Liver (tissue), 9 donors: Measurements from ENCODE around the gene CFAP70. TPM values are rescaled to one million over a fixed set of nuclear protein-coding genes. Genes with fewer than 3 reads are reported as not detected.

ENCODE experiments used
- DNase-seq: peaks from one replicate; pipeline ENCODE4 v3.0.0-alpha.2; 2017; ENCODE audit warnings: low spot score
- H3K27ac ChIP-seq, 2 donors: one replicate each; pipeline ENCODE4 v1.7.0; 2013; ENCODE audit warnings: inconsistent platforms in 2 of 2, low read length in 2 of 2, control low read depth in 1 of 2, low read depth in 1 of 2, mild to moderate bottlenecking in 1 of 2
- H3K27me3 ChIP-seq, 4 donors: one replicate each; pipeline versions ENCODE4 v1.6.1 to v1.7.0; 2013; ENCODE audit warnings: low read length in 3 of 4, inconsistent platforms in 1 of 4, mild to moderate bottlenecking in 1 of 4, moderate library complexity in 1 of 4; ENCODE audit not compliant: control insufficient read depth in 4 of 4, insufficient read depth in 4 of 4
- H3K36me3 ChIP-seq, 4 donors: one replicate each; pipeline versions ENCODE4 v1.6.1 to v1.7.0; 2013; ENCODE audit warnings: low read length in 3 of 4, mild to moderate bottlenecking in 3 of 4, low read depth in 1 of 4, moderate library complexity in 1 of 4; ENCODE audit not compliant: control insufficient read depth in 4 of 4, insufficient read depth in 3 of 4
- H3K4me1 ChIP-seq, 4 donors: one replicate each; pipeline versions ENCODE4 v1.6.1 to v1.7.0; 2013; ENCODE audit warnings: low read length in 3 of 4, mild to moderate bottlenecking in 3 of 4, moderate library complexity in 1 of 4; ENCODE audit not compliant: control insufficient read depth in 4 of 4, insufficient read depth in 4 of 4
- H3K4me3 ChIP-seq, 3 donors: one replicate each; pipeline versions ENCODE4 v1.6.1 to v1.7.0; 2013; ENCODE audit warnings: low read length in 3 of 3, control low read depth in 1 of 3, low read depth in 1 of 3, mild to moderate bottlenecking in 1 of 3
- H3K9ac ChIP-seq, 2 donors: one replicate each; pipeline ENCODE4 v1.7.0; 2013; ENCODE audit warnings: low read length in 2 of 2, mild to moderate bottlenecking in 2 of 2, moderate library complexity in 2 of 2, control low read depth in 1 of 2, low read depth in 1 of 2
- H3K9me3 ChIP-seq, 4 donors: one replicate each; pipeline versions ENCODE4 v1.6.1 to v1.7.0; 2013; ENCODE audit warnings: low read length in 3 of 4; ENCODE audit not compliant: control insufficient read depth in 4 of 4
- CTCF ChIP-seq: fragments of 150-350 bp; IDR thresholded peaks from 2 replicates; pipeline ENCODE4 v1.5.1; 2017; ENCODE audit warnings: improper control_type of control experiment, low read depth, low read length; ENCODE audit not compliant: missing input control
- EGR1 ChIP-seq, 2 donors: IDR thresholded peaks; 2 replicates each; pipeline ENCODE4 v1.6.1; 2016 to 2018; ENCODE audit warnings: antibody characterized with exemption in 2 of 2, low read depth in 2 of 2
- FOXA1 ChIP-seq: IDR thresholded peaks from 2 replicates; pipeline ENCODE4 v1.6.1; 2016; ENCODE audit warnings: antibody characterized with exemption
- FOXA2 ChIP-seq: IDR thresholded peaks from 2 replicates; pipeline ENCODE4 v1.6.1; 2016; ENCODE audit warnings: antibody characterized with exemption
- GABPA ChIP-seq, 2 donors: IDR thresholded peaks in 1 of 2; conservative IDR thresholded peaks in 1 of 2; 2 replicates each; pipeline ENCODE4 v1.6.1; 2016; ENCODE audit warnings: antibody characterized with exemption in 2 of 2, mild to moderate bottlenecking in 1 of 2, moderate library complexity in 1 of 2
- HNF4A ChIP-seq, 2 donors: conservative IDR thresholded peaks; 2 replicates each; pipeline ENCODE4 v1.6.1; 2016; ENCODE audit warnings: antibody characterized with exemption in 2 of 2, mild to moderate bottlenecking in 2 of 2
- HNF4G ChIP-seq: IDR thresholded peaks from 2 replicates; pipeline ENCODE4 v1.6.1; 2016; ENCODE audit warnings: antibody characterized with exemption
- JUND ChIP-seq, 2 donors: IDR thresholded peaks; 2 replicates each; pipeline ENCODE4 v1.6.1; 2016; ENCODE audit warnings: antibody characterized with exemption in 2 of 2
- MAX ChIP-seq: IDR thresholded peaks from 2 replicates; pipeline ENCODE4 v1.6.1; 2016; ENCODE audit warnings: antibody characterized with exemption
- NR2F2 ChIP-seq: IDR thresholded peaks from 2 replicates; pipeline ENCODE4 v1.6.1; 2016; ENCODE audit warnings: antibody characterized with exemption
- RAD21 ChIP-seq, 2 donors: IDR thresholded peaks; 2 replicates each; pipeline ENCODE4 v1.6.1; 2016; ENCODE audit warnings: antibody characterized with exemption in 2 of 2, mild to moderate bottlenecking in 2 of 2
- REST ChIP-seq: IDR thresholded peaks from 2 replicates; pipeline ENCODE4 v1.6.1; 2016; ENCODE audit warnings: antibody characterized with exemption, mild to moderate bottlenecking
- RXRA ChIP-seq, 2 donors: IDR thresholded peaks; 2 replicates each; pipeline ENCODE4 v1.6.1; 2017 to 2018; ENCODE audit warnings: antibody characterized with exemption in 2 of 2, mild to moderate bottlenecking in 1 of 2
- SP1 ChIP-seq: IDR thresholded peaks from 2 replicates; pipeline ENCODE4 v1.6.1; 2018; ENCODE audit warnings: antibody characterized with exemption, mild to moderate bottlenecking
- TAF1 ChIP-seq: conservative IDR thresholded peaks from 2 replicates; pipeline ENCODE4 v1.6.1; 2016; ENCODE audit warnings: antibody characterized with exemption, mild to moderate bottlenecking
- YY1 ChIP-seq: IDR thresholded peaks from 2 replicates; pipeline ENCODE4 v1.6.1; 2016; ENCODE audit warnings: antibody characterized with exemption, mild to moderate bottlenecking
- ZBTB33 ChIP-seq: IDR thresholded peaks from 2 replicates; pipeline ENCODE4 v1.6.1; 2016; ENCODE audit warnings: antibody characterized with exemption
- WGBS: extraction: QIAGEN DNeasy Blood & Tissue Kit; methylation state at CpG from one replicate; pipeline ENCODE4 v1.1.7; 2013; 5-methylcytosine and 5-hydroxymethylcytosine counted together
- polyA plus RNA-seq, 2 donors: library from polyadenylated mRNA; stranded (reverse) in 1 of 2; unstranded in 1 of 2; fragments of 200-250 nt in 1 of 2; fragments of >200 nt in 1 of 2; fragmentation: Nextera tagmentation in 1 of 2; extraction: Ambion mirVana in 1 of 2; gene quantifications; one replicate each; pipeline versions ENCODE4 v1.2.1 to v1.2.3, GENCODE V29; 2013 to 2015
- total RNA-seq, 2 donors: library from RNA; depleted of rRNA; stranded (reverse); fragments of >200 nt; gene quantifications; one replicate each; pipeline ENCODE4 v1.2.3, GENCODE V29; 2014
- TF ChIP-seq, protein P1 (sequence below): IDR thresholded peaks from 2 replicates; pipeline ENCODE4 v1.6.1; 2016; ENCODE audit warnings: antibody characterized with exemption
- donor health status: healthy.
- donor health status: healthy.
- donor health status: healthy.
- donor health status: healthy.
- donor health status: healthy.

The CFAP70 gene
- total and polyA plus RNA-seq, 4 donors: 0.46 to 2.3 (median 0.80) TPM

GRCh38 chr10:73262105-73262730, 96.4 kb downstream of the CFAP70 start:
- peaks cover 0 to 4% (median 0%) of the 10 kb centered on the region in 4 donors for H3K4me1 ChIP-seq
- no peak for DNase-seq
- no peaks in the 10 kb centered on the region for H3K9me3 ChIP-seq
- TF ChIP-seq ZBTB33 (no peak), FOXA2 (no peak), YY1 (no peak), RXRA (IDR thresholded peaks at IDR 0.05) (no peak), CTCF (no peak), GABPA (IDR thresholded peaks at IDR 0.05 in 1 of 2, conservative IDR thresholded peaks at IDR 0.05 in 1 of 2) (no peak), EGR1 (IDR thresholded peaks at IDR 0.05; ENCODE audit: low read depth in 2 of 2) (no peak), JUND (IDR thresholded peaks at IDR 0.05) (no peak), TAF1 (no peak), FOXA1 (no peak), HNF4A (conservative IDR thresholded peaks at IDR 0.05) (no peak), HNF4G (no peak), REST (no peak), NR2F2 (no peak), RAD21 (IDR thresholded peaks at IDR 0.05) (no peak), SP1 (no peak), MAX (no peak)
- TF ChIP-seq, protein P1, sequence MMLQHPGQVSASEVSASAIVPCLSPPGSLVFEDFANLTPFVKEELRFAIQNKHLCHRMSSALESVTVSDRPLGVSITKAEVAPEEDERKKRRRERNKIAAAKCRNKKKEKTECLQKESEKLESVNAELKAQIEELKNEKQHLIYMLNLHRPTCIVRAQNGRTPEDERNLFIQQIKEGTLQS: no peak
- no peak overlapping the region for H3K9ac ChIP-seq
- no peak overlapping the region for H3K4me3 ChIP-seq
- H3K36me3 ChIP-seq: no peaks in the 10 kb centered on the region
- WGBS: 79% methylated on average over 4 of the region's 4 CpGs
- no peak overlapping the region for H3K27ac ChIP-seq
- H3K27me3 ChIP-seq: no peaks in the 10 kb centered on the region
